LHCN-M2 (cell line): ENCODE data around the gene TPSAB1. TPM values are rescaled to one million over a fixed set of nuclear protein-coding genes. Genes with fewer than 3 reads are reported as not detected.
"Not testable (repeated sequence)": the region's sequence is repeated elsewhere in the genome, so short reads cannot be mapped to it uniquely, and the experiment has no call there.

Experiments
- DNase-seq: peaks from one replicate; pipeline ENCODE4 v3.0.0-alpha.2; 2012; ENCODE audit warnings: low read depth
- total RNA-seq: library from RNA; depleted of rRNA; stranded (reverse); fragments of >200 nt; gene quantifications from 2 replicates; pipeline ENCODE4 v1.2.3, GENCODE V29; 2014

Gene TPSAB1
- total RNA-seq, 1 experiment from 2014 or later, result not detected

DNA sequence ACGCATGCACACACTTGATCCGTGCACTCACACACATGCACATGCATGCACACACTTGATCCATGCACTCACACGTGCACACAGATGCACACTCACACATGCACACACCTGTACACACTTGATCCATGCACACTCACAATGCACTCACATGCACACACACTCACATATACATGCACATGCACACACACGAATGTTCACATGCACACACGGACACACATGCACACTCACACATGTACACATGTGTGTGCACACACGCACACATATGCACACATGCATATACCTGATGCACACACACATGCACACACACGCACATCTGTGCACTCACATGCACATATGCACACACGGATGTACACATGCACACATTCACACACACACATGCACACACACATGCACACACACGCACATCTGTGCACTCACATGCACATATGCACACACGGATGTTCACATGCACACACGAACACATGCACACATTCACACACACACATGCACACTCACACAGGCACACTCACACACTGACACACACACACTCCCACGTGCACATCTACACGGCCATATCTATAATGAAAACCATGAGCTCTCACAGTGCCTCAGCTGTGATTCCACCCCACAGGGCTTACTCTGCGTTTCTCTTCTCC lies 7.5 kb downstream of the TPSAB1 start:
- not testable (repeated sequence) for DNase-seq

DNA sequence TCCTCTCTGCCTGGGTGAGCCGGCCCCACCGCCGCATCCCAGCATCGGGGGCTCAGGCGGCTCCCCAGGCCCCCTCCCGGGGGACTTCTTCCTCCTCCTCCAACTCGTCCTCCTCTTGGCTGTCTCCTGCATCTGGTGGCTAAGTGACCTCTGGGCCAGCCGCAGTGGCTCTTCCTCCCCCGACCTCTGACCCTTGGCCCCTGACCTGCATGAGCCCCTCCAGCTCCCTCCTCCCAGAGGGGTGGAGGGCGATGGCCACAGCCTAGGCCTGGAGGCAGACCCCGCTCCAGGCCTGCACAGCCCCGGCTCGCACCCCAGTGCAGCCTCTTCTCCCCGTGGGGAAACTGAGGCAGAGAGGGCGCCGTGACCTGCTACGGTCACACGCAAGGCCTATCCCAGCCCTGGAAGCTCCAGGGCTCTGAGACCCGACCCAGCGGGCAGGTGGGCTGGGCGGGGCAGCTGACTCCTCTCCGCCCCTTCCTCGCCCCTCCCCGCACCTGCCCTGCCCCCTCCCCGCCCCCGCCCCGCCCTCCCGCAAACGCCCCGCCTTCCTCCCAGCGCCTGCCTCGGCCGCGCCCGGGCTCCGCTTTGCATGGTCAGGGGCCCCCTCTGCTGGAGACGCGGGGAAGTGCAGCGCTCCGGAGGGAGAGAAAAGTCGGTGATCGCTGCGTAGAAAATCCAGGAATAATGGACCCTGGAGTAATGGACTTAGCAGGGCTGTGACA lies 8.7 kb downstream of the TPSAB1 start:
- DNase-seq, result not testable (repeated sequence)

DNA sequence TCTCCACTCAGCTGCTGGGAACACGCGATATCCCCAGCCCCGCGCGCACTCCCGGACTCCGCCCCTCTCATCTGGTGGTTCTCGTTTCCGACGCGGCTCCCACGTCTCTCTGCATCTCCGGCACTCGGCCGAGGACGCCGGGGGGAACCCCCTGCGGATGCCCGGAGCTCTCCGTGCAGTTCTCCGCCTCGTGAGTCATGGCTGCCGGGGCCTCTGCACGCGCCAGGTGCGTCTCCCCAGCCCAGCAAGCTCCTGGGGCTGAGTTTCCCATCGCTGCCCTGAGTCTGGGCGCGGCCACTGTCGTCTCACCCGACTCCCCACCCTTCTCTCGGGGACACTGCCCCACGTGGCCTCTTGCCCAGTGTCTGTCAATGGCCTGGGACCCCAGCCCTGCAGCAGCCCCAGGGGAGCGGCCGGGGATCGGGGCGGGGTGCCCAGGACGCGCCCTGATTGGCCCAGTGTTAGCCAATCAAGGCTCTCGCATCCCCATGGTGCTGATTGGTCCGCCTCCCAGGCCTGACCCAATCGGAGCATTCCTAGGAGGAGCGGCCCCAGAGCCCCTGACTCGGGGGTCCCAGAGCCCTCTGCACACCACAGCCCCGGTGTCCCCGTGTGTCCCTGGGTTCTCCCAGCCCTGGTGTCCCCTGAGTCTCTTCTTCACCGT lies 13.3 kb downstream of the TPSAB1 start:
- not testable (repeated sequence) for DNase-seq

DNA sequence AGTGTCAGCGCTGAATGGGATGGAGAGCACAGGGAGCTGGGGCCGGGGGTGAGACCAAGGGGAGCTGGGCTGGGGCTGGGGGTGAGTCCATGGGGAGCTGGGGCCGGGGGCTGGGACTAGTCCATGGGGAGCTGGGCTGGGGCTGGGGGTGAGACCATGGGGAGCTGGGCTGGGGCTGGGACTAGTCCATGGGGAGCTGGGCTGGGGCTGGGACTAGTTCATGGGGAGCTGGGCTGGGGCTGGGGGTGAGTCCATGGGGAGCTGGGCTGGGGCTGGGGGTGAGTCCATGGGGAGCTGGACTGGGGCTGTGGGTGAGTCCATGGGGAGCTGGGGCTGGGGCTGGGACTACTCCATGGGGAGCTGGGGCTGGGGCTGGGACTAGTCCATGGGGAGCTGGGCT lies 14.3 kb downstream of the TPSAB1 start:
- not testable (repeated sequence) for DNase-seq

DNA sequence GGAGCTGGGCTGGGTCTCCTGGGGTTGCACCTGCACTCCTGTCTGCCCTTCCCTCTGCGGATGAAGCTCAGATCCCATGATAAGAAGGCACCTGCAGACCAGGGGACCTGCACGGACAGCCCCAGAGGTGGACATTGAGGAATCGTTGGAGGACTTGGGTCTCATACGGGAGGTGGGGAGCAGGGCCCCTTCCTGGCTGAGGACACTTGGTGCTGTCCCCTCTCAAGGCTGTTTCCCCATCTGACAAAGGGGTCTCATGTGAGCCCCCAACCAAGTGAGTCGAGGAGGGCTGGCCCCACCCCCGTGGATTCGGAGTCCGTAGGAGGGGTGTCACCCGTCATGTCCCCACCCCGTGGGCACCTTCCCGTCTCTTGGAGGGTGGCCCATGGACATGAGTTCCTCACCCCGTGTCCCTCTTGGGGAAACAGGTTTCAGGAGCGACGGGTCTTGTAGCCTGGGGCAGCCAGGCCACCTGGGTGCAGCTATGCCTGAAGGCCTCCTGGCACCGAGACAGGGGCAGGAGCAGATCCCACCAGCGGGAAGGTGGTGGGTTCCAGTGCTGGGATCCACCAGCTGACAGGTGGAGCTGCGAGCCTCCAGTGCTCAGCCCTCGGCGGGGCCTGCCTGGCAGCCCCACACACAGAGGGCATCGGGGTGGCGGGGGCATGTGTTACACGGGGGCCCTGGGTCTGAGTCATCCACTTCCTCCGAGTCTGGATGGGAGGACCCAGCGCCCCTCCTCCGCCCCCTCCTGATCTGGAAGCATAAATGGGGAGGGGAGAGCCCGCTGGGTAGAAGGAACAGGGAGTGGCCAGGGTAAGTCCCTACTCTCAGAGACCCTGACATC lies 15.0 kb downstream of the TPSAB1 start, which contains the start of gene TPSD1:
Gene TPSD1, plus strand, starts transcription at position 794 of the 847 bp plus-strand sequence. CDS start 212 bp downstream, outside the sequence.
- not testable (repeated sequence) for DNase-seq

DNA sequence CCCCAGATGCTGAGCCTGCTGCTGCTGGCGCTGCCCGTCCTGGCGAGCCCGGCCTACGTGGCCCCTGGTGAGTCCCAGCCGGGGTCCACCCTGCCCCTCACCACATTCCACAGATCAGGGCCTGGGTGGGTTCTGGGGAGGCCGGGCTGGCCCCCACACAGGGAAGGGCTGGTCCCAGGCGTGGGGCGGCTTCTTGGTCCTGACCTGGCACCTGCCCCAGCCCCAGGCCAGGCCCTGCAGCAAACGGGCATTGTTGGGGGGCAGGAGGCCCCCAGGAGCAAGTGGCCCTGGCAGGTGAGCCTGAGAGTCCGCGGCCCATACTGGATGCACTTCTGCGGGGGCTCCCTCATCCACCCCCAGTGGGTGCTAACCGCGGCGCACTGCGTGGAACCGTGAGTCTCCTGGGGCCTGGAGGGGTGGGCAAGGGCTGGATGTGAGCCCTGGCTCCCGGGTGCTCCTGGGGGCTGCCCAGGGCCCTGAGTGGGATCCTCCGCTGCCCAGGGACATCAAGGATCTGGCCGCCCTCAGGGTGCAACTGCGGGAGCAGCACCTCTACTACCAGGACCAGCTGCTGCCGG lies 15.9 kb downstream of the TPSAB1 start:
- not testable (repeated sequence) for DNase-seq

DNA sequence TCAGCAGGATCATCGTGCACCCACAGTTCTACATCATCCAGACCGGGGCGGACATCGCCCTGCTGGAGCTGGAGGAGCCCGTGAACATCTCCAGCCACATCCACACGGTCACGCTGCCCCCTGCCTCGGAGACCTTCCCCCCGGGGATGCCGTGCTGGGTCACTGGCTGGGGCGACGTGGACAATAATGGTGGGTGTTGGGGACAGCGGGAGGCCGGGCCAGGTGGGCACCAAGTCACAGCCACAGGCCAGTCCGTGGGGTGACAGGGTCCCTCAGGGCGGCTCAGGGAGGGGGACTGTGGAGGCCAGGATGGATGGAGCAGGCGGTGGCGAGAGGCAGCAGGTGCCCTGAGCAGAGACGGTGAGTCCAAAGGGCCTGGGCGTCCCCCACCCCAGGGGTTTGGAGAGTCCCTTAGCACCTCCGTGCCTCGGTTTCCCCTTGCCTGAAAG lies 16.4 kb downstream of the TPSAB1 start:
- DNase-seq, result no peak

DNA sequence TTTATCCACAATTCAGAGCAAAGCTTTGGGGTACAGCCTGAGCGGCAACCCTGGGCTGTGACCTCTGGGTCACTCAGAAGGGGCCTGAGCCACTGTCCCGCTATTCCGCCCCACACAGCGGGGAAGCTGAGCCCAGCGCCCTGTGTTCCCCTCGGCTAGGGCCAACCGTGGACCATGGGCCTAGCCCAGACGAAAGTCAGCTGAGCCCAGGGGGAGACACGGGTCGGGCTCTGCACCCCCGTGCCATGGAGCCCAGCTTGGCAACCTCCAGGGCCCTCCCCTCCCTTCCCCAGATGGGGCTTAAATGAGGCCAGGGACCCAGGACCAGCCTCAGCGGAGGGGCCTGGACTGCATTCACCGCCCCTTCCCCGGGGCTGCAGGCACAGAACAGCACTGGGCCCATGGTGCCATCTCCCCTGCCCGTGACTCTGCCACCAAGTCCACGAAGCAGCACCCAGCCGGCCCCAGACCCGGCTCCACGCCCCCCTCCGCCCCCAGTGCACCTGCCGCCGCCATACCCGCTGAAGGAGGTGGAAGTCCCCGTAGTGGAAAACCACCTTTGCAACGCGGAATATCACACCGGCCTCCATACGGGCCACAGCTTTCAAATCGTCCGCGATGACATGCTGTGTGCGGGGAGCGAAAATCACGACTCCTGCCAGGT lies 17.2 kb downstream of the TPSAB1 start:
- no peak for DNase-seq

DNA sequence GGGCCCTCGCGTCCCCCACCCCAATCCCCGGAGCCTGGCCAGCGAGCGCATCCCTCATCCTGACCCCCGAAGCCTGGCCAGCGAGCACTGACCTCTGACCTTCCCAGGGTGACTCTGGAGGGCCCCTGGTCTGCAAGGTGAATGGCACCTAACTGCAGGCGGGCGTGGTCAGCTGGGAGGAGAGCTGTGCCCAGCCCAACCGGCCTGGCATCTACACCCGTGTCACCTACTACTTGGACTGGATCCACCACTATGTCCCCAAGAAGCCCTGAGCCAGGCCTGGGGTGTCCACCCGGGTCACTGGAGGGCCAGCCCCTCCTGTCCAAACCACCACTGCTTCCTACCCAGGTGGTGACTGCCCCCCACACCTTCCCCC lies 17.7 kb downstream of the TPSAB1 start:
- no peak for DNase-seq

DNA sequence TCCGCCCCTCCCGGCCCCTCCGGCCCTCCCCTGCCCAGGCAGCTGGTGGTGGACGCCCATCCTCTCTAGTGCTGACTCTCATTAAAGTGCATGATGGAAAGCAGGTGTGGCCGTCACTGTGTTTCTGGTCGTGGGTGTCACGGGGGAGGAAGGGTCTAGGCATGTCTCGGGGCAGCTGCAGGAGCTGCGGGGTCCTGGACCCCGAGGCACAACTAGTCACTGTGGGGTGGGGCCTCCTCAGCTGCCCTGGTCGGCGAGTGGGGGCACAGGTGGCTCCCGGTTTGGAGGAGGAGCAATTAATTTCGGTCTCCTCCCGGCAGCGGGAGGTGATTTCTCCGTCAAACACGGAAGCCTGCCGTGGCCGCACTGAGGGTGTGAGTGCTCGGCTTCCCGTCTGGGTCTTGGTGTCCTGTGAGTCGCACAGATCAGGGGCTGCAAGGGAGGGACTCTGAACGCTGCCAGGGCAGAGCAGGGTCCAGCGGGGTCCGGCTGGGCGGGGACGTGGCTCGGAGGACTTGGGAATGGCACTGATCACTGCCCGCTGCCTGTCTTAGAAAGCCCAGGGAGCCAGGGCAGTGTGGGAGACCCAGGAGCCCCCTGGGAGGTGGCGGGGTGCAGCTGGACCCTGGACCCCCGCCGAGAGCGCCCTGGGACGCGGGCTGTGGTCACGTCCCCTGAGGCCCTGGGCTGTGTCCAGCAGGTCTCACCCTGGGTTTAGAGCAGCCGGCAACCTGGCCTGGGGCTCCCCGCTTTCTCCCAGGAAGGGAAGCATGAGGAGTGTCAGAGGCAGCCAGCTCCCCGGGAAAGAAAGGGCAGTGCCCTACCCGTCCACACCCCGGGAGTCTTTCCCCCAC lies 18.6 kb downstream of the TPSAB1 start:
- DNase-seq, result no peak

DNA sequence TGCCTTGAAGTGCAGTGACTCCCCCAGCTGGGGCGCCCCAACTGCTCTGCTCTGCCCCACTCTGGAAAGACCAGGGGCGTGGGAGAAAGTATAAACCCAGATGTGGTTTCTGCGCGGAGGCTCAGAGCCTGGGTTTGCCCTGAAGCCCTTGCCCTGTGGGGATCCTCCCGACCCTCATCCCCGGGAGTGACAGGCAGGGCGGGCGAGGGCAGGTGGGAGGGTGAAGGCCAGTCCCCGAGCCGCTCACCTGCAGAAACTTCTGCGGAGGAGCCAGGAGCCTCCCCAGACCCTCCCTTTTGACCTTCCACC lies 19.2 kb downstream of the TPSAB1 start:
- DNase-seq, result no peak

DNA sequence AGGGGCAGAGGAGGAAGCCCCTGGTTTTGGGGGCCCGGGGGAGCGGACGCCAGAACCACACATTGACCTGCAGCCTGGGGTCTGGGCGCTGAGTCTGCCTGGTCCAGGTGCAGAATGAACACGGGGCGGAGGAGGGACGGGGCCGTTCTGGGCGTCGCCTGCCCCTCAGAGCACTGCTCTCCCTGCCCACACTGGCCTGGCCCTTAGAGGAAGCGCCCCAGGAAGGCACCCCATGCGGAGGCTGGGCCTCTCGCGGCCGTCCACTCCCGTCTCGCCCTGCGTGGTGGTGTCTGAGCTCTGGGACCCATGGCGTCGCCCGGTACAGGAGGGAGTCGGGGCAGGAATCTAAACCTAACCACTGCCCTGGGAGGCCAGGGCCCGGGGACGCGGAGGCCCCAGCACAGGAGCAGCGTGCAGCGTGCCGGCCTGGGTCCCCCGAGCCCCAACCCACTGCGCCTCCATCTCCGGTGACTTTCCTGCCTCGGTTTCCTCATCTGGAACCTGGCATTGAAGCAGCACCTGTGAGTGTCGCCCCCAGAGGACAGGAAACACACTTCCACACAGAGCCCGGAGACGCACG lies 19.7 kb downstream of the TPSAB1 start:
- DNase-seq, result no peak

DNA sequence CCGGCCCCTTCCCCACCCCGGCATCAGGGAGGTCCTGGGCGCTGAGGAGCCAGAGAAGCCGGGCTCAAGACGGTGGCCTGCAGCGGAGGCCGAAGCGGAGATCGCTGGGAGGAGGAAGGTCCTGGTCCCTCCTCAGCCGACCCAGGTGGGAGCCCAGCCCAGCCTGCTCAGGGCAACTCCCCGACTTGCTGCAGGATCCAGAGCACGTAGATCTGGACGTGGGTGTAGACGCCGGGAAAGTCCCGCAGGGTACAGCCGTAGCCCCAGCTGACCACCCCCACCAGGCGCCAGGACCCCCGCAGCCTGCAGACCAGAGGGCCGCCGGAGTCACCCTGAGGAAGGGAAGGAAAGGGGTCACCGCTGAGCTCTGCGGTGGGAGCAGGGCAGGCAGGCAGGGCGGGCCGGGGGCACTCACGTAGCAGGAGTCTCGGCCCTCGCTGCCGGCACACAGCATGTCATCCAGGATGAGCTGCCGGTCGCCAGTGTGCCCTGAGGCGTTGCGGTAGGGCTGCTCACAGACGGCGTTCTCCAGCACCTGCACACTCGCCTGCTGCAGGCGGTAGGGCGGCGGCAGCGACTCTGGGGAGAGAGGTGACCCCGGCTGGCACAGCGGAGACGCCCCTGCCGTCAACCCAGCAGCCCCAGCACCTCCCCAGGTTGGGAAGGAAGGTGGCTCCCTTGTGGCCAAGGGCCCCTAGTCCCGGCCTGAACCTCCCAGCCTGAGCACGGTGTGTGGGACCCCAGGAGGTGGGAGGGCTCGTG lies 20.8 kb downstream of the TPSAB1 start:
- no peak for DNase-seq

DNA sequence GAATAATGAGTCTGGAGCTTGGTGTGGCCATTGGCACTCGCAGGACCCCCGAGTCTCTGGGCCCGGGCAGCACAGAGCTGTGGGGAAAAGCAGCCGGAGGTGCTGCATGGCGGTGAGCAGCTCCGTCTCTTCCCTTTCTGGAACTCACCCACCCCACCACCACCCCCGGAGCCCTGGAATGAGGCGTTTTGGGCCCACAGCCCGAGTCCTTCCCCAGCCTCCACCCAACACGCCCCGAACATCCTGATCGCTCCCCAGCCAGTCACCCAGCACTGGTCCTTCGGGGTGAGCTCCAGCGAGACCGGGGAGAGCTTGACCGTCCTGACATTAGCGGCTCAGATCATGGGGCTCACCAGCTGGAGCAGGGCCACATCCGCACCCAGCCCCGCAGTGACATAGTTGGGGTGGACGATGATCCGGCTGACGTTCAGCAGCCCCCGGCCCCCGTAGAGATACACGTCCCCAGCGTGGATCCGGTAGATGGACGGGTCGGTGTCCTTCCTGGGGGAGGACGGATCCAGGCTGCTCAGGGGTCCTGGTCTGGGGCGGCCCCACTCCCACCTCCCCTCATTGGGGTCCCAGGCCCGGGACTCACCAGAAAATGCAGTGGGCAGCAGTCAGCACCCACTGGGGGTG lies 21.8 kb downstream of the TPSAB1 start:
- no peak for DNase-seq

DNA sequence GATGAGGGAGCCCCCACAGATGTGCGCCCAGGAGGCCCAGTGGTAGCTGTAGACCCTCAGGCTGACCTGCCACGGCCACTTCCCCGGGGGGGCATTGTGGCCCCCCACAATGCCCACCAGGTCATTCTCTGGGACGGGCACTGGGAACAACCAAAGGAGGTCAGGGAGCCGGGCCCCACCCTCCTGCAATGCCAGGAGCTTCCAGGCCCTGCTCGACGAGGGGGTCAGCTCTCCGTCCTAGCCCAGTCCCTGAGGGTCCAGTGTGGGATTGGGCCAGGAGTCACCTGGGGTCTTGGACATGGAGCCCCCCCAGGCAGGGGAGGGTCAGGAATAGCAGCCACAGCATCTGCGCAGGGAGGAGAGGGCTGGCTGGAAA lies 22.3 kb downstream of the TPSAB1 start:
- no peak for DNase-seq

DNA sequence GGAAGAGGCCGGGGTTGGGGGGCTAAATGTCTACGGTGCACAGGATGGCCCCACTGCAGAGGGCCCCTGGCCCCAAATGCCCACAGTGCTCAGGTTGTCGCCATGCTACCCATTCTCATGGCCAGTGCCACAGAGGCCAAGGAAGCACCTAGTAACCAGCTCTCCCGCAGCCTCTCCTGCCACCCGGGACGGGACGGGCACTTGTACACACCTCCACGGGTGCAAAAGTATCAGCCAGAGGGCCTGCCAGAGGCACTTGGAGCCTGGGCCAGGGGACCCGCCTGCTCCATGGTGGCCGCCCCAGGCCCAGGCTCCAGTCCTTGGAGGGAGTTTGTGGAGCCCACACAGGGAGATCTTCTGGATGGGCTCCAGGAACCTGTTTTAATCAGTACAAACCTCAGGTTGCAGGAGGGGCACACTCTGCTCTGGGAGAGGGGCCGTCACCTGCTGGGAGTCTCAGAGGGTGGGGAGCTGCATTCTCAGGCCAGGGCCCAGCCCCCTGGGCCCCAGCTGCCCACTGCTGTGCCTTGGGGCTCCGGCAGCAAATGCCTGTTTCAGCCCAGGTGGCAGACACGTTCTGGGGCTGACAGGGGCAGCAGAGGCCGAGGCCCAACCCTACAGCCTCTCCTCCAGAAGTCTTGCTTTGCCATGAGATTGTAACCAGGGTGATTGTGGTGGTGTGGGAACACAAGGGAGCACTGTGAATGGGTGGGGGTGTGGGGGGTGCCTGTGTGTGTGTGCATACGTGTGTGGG lies 23.3 kb downstream of the TPSAB1 start:
- DNase-seq, result no peak

DNA sequence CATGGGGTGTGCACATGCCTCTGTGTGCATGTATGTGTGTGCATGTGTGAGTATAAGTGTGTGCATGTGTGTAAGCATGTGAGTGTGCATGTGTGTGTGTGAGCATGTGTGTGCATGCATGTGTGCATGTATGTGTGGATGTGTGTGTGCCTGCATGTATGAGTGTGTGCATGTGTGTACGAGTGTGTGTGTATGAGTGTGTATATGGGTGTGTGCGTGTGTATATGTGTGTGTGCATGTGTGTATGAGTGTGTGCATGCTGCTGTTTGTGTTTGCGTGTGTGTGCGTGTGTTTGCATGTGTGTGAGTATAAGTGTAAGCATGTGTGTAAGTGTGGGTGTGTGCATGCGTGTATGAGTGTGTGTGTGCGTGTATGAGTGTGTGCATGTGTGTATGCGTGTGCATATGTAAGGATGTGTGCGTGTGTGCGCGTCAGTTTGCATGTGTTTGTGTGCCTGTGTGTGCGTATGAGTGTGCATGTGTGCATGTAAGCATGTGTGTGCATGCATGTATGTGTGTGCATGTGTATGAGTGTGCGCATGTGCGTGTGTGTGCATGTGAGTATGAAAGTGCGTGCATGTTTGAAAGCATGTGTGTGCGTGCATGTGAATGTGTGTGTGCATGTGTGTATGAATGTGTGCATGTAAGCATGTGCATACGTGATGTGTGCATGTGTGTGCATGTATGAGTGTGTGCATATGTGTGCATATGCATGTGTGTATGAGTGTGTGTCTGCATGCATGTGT lies 24.0 kb downstream of the TPSAB1 start:
- DNase-seq, result no peak
